GM23338 (cell line): Measurements from ENCODE around the gene TUBA8.

ENCODE experiments used
- CREB1 ChIP-seq: fragments of 250-450 bp; sonication (Bioruptor Pico); IDR thresholded peaks from 2 replicates; pipeline ENCODE4 v1.5.0; 2020; ENCODE audit warnings: low read depth, mild to moderate bottlenecking, moderate library complexity
- CTCF ChIP-seq, 2 experiments: fragments of 200-600 bp in 1 of 2; sonication (generic) in 1 of 2; conservative IDR thresholded peaks; 2 replicates each; pipeline versions ENCODE4 v1.5.1 to v1.6.1; 2016 to 2017; ENCODE audit warnings: antibody characterized with exemption in 2 of 2, low read depth in 2 of 2, mild to moderate bottlenecking in 2 of 2, moderate library complexity in 1 of 2
- EZH2 ChIP-seq: fragments of 200-600 bp; sonication (generic); IDR thresholded peaks from one replicate; pipeline ENCODE4 v1.8.0; 2017; ENCODE audit warnings: antibody characterized with exemption, mild to moderate bottlenecking, low read depth; ENCODE audit not compliant: unreplicated experiment
- EZH2phosphoT487 ChIP-seq: fragments of 200-600 bp; sonication (generic); IDR thresholded peaks from one replicate; pipeline ENCODE4 v1.8.1; 2018; ENCODE audit warnings: antibody characterized with exemption; ENCODE audit not compliant: unreplicated experiment
- JUNB ChIP-seq: IDR thresholded peaks from one replicate; pipeline ENCODE4 v1.6.1; 2016; ENCODE audit warnings: antibody characterized with exemption; ENCODE audit not compliant: unreplicated experiment
- NANOG ChIP-seq: IDR thresholded peaks from 2 replicates; pipeline ENCODE4 v1.6.1; 2016; ENCODE audit warnings: antibody characterized with exemption, borderline replicate concordance
- POLR2AphosphoS5 ChIP-seq: IDR thresholded peaks from 2 replicates; pipeline ENCODE4 v1.6.1; 2016; ENCODE audit warnings: antibody characterized with exemption, low read depth
- STAT1 ChIP-seq: IDR thresholded peaks from one replicate; pipeline ENCODE4 v1.6.1; 2016; ENCODE audit warnings: antibody characterized with exemption; ENCODE audit not compliant: unreplicated experiment
- ZNF114 ChIP-seq: fragments of 250-450 bp; sonication (Bioruptor Pico); IDR thresholded peaks from 2 replicates; pipeline ENCODE4 v1.5.0; 2020; ENCODE audit warnings: mild to moderate bottlenecking, moderate library complexity
- ZNF331 ChIP-seq: fragments of 250-450 bp; sonication (Bioruptor Pico); IDR thresholded peaks from 2 replicates; pipeline ENCODE4 v1.5.0; 2020; ENCODE audit warnings: low read depth, mild to moderate bottlenecking, moderate library complexity
- TF ChIP-seq, protein P1 (sequence below): IDR thresholded peaks from 2 replicates; pipeline ENCODE4 v1.6.1; 2016; ENCODE audit warnings: antibody characterized with exemption
- TF ChIP-seq, protein P2 (sequence below): IDR thresholded peaks from one replicate; pipeline ENCODE4 v1.6.1; 2018; ENCODE audit warnings: antibody characterized with exemption; ENCODE audit not compliant: unreplicated experiment
- TF ChIP-seq, protein P3 (sequence below): fragments of 250-450 bp; sonication (Bioruptor Pico); IDR thresholded peaks from 2 replicates; pipeline ENCODE4 v1.5.0; 2020; ENCODE audit warnings: mild to moderate bottlenecking, moderate library complexity

- TF ChIP-seq CTCF (conservative IDR thresholded peaks at IDR 0.05; ENCODE audit: low read depth in 2 of 2) (no peak), POLR2AphosphoS5 (no peak), EZH2 (no peak), CREB1 (CRISPR knock-in tag) (no peak), ZNF114 (CRISPR knock-in tag) (no peak), EZH2phosphoT487 (no peak), JUNB (no peak), NANOG (no peak), ZNF331 (CRISPR knock-in tag) (no peak), STAT1 (no peak)
- TF ChIP-seq, protein P1, sequence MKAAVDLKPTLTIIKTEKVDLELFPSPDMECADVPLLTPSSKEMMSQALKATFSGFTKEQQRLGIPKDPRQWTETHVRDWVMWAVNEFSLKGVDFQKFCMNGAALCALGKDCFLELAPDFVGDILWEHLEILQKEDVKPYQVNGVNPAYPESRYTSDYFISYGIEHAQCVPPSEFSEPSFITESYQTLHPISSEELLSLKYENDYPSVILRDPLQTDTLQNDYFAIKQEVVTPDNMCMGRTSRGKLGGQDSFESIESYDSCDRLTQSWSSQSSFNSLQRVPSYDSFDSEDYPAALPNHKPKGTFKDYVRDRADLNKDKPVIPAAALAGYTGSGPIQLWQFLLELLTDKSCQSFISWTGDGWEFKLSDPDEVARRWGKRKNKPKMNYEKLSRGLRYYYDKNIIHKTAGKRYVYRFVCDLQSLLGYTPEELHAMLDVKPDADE: no peak
- TF ChIP-seq, protein P2, sequence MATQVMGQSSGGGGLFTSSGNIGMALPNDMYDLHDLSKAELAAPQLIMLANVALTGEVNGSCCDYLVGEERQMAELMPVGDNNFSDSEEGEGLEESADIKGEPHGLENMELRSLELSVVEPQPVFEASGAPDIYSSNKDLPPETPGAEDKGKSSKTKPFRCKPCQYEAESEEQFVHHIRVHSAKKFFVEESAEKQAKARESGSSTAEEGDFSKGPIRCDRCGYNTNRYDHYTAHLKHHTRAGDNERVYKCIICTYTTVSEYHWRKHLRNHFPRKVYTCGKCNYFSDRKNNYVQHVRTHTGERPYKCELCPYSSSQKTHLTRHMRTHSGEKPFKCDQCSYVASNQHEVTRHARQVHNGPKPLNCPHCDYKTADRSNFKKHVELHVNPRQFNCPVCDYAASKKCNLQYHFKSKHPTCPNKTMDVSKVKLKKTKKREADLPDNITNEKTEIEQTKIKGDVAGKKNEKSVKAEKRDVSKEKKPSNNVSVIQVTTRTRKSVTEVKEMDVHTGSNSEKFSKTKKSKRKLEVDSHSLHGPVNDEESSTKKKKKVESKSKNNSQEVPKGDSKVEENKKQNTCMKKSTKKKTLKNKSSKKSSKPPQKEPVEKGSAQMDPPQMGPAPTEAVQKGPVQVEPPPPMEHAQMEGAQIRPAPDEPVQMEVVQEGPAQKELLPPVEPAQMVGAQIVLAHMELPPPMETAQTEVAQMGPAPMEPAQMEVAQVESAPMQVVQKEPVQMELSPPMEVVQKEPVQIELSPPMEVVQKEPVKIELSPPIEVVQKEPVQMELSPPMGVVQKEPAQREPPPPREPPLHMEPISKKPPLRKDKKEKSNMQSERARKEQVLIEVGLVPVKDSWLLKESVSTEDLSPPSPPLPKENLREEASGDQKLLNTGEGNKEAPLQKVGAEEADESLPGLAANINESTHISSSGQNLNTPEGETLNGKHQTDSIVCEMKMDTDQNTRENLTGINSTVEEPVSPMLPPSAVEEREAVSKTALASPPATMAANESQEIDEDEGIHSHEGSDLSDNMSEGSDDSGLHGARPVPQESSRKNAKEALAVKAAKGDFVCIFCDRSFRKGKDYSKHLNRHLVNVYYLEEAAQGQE: no peak
- TF ChIP-seq, protein P3, sequence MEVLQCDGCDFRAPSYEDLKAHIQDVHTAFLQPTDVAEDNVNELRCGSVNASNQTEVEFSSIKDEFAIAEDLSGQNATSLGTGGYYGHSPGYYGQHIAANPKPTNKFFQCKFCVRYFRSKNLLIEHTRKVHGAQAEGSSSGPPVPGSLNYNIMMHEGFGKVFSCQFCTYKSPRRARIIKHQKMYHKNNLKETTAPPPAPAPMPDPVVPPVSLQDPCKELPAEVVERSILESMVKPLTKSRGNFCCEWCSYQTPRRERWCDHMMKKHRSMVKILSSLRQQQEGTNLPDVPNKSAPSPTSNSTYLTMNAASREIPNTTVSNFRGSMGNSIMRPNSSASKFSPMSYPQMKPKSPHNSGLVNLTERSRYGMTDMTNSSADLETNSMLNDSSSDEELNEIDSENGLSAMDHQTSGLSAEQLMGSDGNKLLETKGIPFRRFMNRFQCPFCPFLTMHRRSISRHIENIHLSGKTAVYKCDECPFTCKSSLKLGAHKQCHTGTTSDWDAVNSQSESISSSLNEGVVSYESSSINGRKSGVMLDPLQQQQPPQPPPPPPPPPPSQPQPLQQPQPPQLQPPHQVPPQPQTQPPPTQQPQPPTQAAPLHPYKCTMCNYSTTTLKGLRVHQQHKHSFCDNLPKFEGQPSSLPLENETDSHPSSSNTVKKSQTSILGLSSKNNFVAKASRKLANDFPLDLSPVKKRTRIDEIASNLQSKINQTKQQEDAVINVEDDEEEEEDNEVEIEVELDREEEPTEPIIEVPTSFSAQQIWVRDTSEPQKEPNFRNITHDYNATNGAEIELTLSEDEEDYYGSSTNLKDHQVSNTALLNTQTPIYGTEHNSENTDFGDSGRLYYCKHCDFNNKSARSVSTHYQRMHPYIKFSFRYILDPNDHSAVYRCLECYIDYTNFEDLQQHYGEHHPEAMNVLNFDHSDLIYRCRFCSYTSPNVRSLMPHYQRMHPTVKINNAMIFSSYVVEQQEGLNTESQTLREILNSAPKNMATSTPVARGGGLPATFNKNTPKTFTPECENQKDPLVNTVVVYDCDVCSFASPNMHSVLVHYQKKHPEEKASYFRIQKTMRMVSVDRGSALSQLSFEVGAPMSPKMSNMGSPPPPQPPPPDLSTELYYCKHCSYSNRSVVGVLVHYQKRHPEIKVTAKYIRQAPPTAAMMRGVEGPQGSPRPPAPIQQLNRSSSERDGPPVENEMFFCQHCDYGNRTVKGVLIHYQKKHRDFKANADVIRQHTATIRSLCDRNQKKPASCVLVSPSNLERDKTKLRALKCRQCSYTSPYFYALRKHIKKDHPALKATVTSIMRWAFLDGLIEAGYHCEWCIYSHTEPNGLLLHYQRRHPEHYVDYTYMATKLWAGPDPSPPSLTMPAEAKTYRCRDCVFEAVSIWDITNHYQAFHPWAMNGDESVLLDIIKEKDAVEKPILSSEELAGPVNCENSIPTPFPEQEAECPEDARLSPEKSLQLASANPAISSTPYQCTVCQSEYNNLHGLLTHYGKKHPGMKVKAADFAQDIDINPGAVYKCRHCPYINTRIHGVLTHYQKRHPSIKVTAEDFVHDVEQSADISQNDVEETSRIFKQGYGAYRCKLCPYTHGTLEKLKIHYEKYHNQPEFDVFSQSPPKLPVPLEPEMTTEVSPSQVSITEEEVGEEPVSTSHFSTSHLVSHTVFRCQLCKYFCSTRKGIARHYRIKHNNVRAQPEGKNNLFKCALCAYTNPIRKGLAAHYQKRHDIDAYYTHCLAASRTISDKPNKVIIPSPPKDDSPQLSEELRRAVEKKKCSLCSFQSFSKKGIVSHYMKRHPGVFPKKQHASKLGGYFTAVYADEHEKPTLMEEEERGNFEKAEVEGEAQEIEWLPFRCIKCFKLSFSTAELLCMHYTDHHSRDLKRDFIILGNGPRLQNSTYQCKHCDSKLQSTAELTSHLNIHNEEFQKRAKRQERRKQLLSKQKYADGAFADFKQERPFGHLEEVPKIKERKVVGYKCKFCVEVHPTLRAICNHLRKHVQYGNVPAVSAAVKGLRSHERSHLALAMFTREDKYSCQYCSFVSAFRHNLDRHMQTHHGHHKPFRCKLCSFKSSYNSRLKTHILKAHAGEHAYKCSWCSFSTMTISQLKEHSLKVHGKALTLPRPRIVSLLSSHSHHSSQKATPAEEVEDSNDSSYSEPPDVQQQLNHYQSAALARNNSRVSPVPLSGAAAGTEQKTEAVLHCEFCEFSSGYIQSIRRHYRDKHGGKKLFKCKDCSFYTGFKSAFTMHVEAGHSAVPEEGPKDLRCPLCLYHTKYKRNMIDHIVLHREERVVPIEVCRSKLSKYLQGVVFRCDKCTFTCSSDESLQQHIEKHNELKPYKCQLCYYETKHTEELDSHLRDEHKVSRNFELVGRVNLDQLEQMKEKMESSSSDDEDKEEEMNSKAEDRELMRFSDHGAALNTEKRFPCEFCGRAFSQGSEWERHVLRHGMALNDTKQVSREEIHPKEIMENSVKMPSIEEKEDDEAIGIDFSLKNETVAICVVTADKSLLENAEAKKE: no peak
These were observed 1.8 kb downstream of the TUBA8 start for GRCh38 chr22:18112440-18112839.
